ENCODE results near the gene LMF1.

GRCh38 chr16:891353-891740, 79.4 kb downstream of the LMF1 start:
- no peak for TF ChIP-seq ZNF75A (CRISPR knock-in tag; IDR thresholded peaks at IDR 0.05)
- TF ChIP-seq GTF2F1 (IDR thresholded peaks at IDR 0.05; ENCODE audit: low read depth, low read length): no peak

Data from K562 (cell line).